GM12878 (cell line): ENCODE data around the gene KLK2. TPM values are rescaled to one million over a fixed set of nuclear protein-coding genes. Genes with fewer than 3 reads are reported as not detected.

Experiments used
- ATAC-seq: fragments of 200-7000 bp; cut with Tn5 transposase; 3 replicates; pipeline ENCODE4 v1.9.1; 2020; ENCODE audit warnings: mild to moderate bottlenecking, moderate library complexity
- BruUV-seq: library from RNA; stranded (reverse); fragments of 400-500 nt; replicated peaks from 2 replicates; lab custom pipeline; 2021; lab: Mats Ljungman, UMichigan
- CTCF ChIA-PET: fragments of 300-600 bp; sonication (Branson Sonifier 250); formaldehyde crosslinking; extraction: SDS; loops from one replicate; lab custom pipeline; 2021; ENCODE audit warnings: inconsistent platforms; lab: Yijun Ruan, JAX
- POLR2A ChIA-PET: fragments of 350-600 bp; formaldehyde crosslinking; extraction: SDS; loops from one replicate; lab custom pipeline; 2021; ENCODE audit warnings: inconsistent platforms; lab: Charles Lee
- RAD21 ChIA-PET: fragments of 300-600 bp; sonication (Branson Sonifier 250); formaldehyde crosslinking; loops from one replicate; lab custom pipeline; 2023; ENCODE audit warnings: antibody characterized with exemption; ENCODE audit not compliant: unreplicated experiment; lab: Charles Lee
- SMC1A ChIA-PET: fragments of 300-600 bp; sonication (Branson Sonifier 250); formaldehyde crosslinking; loops from one replicate; lab custom pipeline; 2023; ENCODE audit not compliant: unreplicated experiment, uncharacterized antibody; lab: Charles Lee
- DNase-seq: peaks from one replicate; pipeline ENCODE4 v3.0.0-alpha.2; 2011; ENCODE audit warnings: low read depth, low spot score
- FAIRE-seq: peaks from 3 replicates; lab custom pipeline; 2011; peaks lifted over from hg19 to GRCh38; lab: Jason Lieb, UNC
- H2AFZ ChIP-seq: 2 replicates; pipeline ENCODE4 v1.6.0; 2011; ENCODE audit warnings: low read depth, low read length, control low read depth; ENCODE audit not compliant: control insufficient read depth
- H3K27ac ChIP-seq: 2 replicates; pipeline ENCODE4 v1.5.1; 2011; ENCODE audit warnings: control low read depth; ENCODE audit not compliant: control insufficient read depth, insufficient read depth
- H3K27me3 ChIP-seq, 2 experiments: replicated peaks in 1 of 2; 2 replicates each; pipeline versions ENCODE4 v1.6.0 to v1.6.1; 2011; ENCODE audit warnings: low read length in 1 of 2; ENCODE audit not compliant: control insufficient read depth in 2 of 2, insufficient read depth in 2 of 2
- H3K36me3 ChIP-seq, 2 experiments: 2 replicates each; pipeline ENCODE4 v1.5.1; 2011; ENCODE audit warnings: low read length in 1 of 2; ENCODE audit not compliant: control insufficient read depth in 2 of 2, insufficient read depth in 2 of 2
- H3K4me1 ChIP-seq: 2 replicates; pipeline ENCODE4 v1.6.1; 2011; ENCODE audit warnings: mild to moderate bottlenecking, low read length, moderate library complexity, mixed read lengths; ENCODE audit not compliant: control insufficient read depth, insufficient read depth
- H3K4me2 ChIP-seq: 2 replicates; pipeline ENCODE4 v1.6.0; 2011; ENCODE audit warnings: control low read depth; ENCODE audit not compliant: control insufficient read depth, insufficient read depth
- H3K4me3 ChIP-seq: fragments of 200-600 bp; sonication (generic); 2 replicates; pipeline ENCODE4 v1.5.1; 2016
- H3K79me2 ChIP-seq: 2 replicates; pipeline ENCODE4 v1.6.0; 2011; ENCODE audit warnings: low read length; ENCODE audit not compliant: control insufficient read depth, insufficient read depth
- H3K9ac ChIP-seq: 2 replicates; pipeline ENCODE4 v1.8.0; 2011; ENCODE audit warnings: low read length, control low read depth, mixed read lengths; ENCODE audit not compliant: control insufficient read depth, insufficient read depth
- H3K9me3 ChIP-seq: replicated peaks from 3 replicates; pipeline ENCODE4 v1.5.1; 2011; ENCODE audit warnings: mild to moderate bottlenecking, low read length; ENCODE audit not compliant: control insufficient read depth, insufficient read depth
- H4K20me1 ChIP-seq: 2 replicates; pipeline ENCODE4 v1.6.0; 2011; ENCODE audit not compliant: control insufficient read depth, insufficient read depth
- ATF7 ChIP-seq: fragments of 450-650 bp; IDR thresholded peaks from 2 replicates; pipeline ENCODE4 v1.6.1; 2016; ENCODE audit warnings: low read depth, mild to moderate bottlenecking
- BHLHE40 ChIP-seq, 2 experiments: fragments of 450-650 bp in 1 of 2; IDR thresholded peaks; 2 replicates each; pipeline ENCODE4 v1.6.1; 2011 to 2017; ENCODE audit warnings: low read depth in 2 of 2, borderline replicate concordance in 1 of 2, improper control_type of control experiment in 1 of 2, low read length in 1 of 2, mild to moderate bottlenecking in 1 of 2
- HDGF ChIP-seq: fragments of 450-650 bp; IDR thresholded peaks from 2 replicates; pipeline ENCODE4 v1.6.1; 2016; ENCODE audit warnings: antibody characterized with exemption
- IKZF2 ChIP-seq, 2 experiments: fragments of 450-650 bp; IDR thresholded peaks; 2 replicates each; pipeline ENCODE4 v1.6.1; 2017; ENCODE audit warnings: mild to moderate bottlenecking in 2 of 2, moderate library complexity in 2 of 2
- JUND ChIP-seq: IDR thresholded peaks from 2 replicates; pipeline ENCODE4 v1.6.1; 2012; ENCODE audit warnings: low read depth, mild to moderate bottlenecking, low read length, improper control_type of control experiment, moderate library complexity
- MTA2 ChIP-seq: fragments of 450-650 bp; IDR thresholded peaks from 2 replicates; pipeline ENCODE4 v1.6.1; 2016; ENCODE audit warnings: low read depth, mild to moderate bottlenecking, moderate library complexity
- NBN ChIP-seq: fragments of 450-650 bp; IDR thresholded peaks from 2 replicates; pipeline ENCODE4 v1.6.1; 2016
- PAX8 ChIP-seq: fragments of 450-650 bp; IDR thresholded peaks from 2 replicates; pipeline ENCODE4 v1.6.1; 2017; ENCODE audit warnings: mild to moderate bottlenecking, moderate library complexity
- POU2F2 ChIP-seq: IDR thresholded peaks from 3 replicates; pipeline ENCODE4 v1.6.1; 2011; ENCODE audit warnings: low read depth, mild to moderate bottlenecking, low read length, borderline replicate concordance
- RAD51 ChIP-seq: fragments of 450-650 bp; IDR thresholded peaks from 2 replicates; pipeline ENCODE4 v1.6.1; 2016; ENCODE audit warnings: moderate library complexity, mild to moderate bottlenecking, inconsistent platforms
- SMAD1 ChIP-seq: fragments of 450-650 bp; IDR thresholded peaks from 2 replicates; pipeline ENCODE4 v1.6.1; 2018; ENCODE audit warnings: mild to moderate bottlenecking, low read depth; ENCODE audit not compliant: partially characterized antibody
- SPI1 ChIP-seq: IDR thresholded peaks from 2 replicates; pipeline ENCODE4 v1.6.1; 2011; ENCODE audit warnings: low read depth, mild to moderate bottlenecking, low read length, moderate library complexity, borderline replicate concordance; ENCODE audit not compliant: insufficient read depth
- YBX1 ChIP-seq: fragments of 450-650 bp; IDR thresholded peaks from 2 replicates; pipeline ENCODE4 v1.6.1; 2016; ENCODE audit warnings: antibody characterized with exemption
- WGBS: methylation state at CpG from one replicate; pipeline ENCODE4 v1.1.6; 2016; ENCODE audit warnings: low lambda C conversion rate; ENCODE audit not compliant: insufficient replicate concordance, insufficient coverage; ENCODE audit errors: missing lambda C conversion rate; 5-methylcytosine and 5-hydroxymethylcytosine counted together
- in situ Hi-C: fragments of 300-500 bp; cut with MboI; formaldehyde crosslinking; loops from 9 replicates; pipeline ENCODE4 v1.14.3; 2018; ENCODE audit warnings: mixed read lengths
- intact Hi-C: fragments of 100-400 bp; cut with micrococcal nuclease; formaldehyde crosslinking; loops from one replicate; pipeline ENCODE4 v1.14.2; 2022; ENCODE audit not compliant: unreplicated experiment
- polyA plus RNA-seq, 11 experiments: library from polyadenylated mRNA; depleted of rRNA in 4 of 11; unstranded in 6 of 11; stranded (reverse) in 5 of 11; fragments of >200 nt; fragmentation: Nextera tagmentation in 4 of 11; fragmentation: Illumina TruSeq in 1 of 11; extraction: Ambion mirVana in 4 of 11; extraction: Trizol in 1 of 11; gene quantifications; 1 replicate in 1 of 11; 2 replicates in 10 of 11; pipeline versions ENCODE4 v1.2.1 to v1.2.3, GENCODE V29; 2011 to 2016; ENCODE audit warnings: inconsistent platforms in 2 of 11, missing spikeins in 2 of 11, low read depth in 1 of 11
- total RNA-seq, 4 experiments: library from RNA; depleted of rRNA in 3 of 4; stranded (reverse); fragments of >200 nt in 3 of 4; fragmentation: Illumina TruSeq in 1 of 4; extraction: Trizol in 1 of 4; gene quantifications; 2 replicates each; pipeline versions ENCODE4 v1.2.1 to v1.2.3, GENCODE V29; 2013 to 2021
- TF ChIP-seq, protein P1 (sequence below): IDR thresholded peaks from 2 replicates; pipeline ENCODE4 v1.6.1; 2012; ENCODE audit warnings: low read depth, low read length, improper control_type of control experiment
- TF ChIP-seq, protein P2 (sequence below): fragments of 450-650 bp; IDR thresholded peaks from 2 replicates; pipeline ENCODE4 v1.6.1; 2017; ENCODE audit warnings: low read depth, mild to moderate bottlenecking, moderate library complexity
- TF ChIP-seq, protein P3 (sequence below): fragments of 450-650 bp; IDR thresholded peaks from 2 replicates; pipeline ENCODE4 v1.6.1; 2016; ENCODE audit warnings: mild to moderate bottlenecking
- TF ChIP-seq, protein P4 (sequence below): fragments of 450-650 bp; IDR thresholded peaks from 2 replicates; pipeline ENCODE4 v1.6.1; 2016; ENCODE audit warnings: mild to moderate bottlenecking, moderate library complexity, borderline replicate concordance

The KLK2 gene
- total and polyA plus RNA-seq, 10 of the 15 experiments (the other 5 are each of a cell fraction or from before 2014, with no cell fraction given), result 0.19 to 3.1 (median 1.2) TPM

DNA sequence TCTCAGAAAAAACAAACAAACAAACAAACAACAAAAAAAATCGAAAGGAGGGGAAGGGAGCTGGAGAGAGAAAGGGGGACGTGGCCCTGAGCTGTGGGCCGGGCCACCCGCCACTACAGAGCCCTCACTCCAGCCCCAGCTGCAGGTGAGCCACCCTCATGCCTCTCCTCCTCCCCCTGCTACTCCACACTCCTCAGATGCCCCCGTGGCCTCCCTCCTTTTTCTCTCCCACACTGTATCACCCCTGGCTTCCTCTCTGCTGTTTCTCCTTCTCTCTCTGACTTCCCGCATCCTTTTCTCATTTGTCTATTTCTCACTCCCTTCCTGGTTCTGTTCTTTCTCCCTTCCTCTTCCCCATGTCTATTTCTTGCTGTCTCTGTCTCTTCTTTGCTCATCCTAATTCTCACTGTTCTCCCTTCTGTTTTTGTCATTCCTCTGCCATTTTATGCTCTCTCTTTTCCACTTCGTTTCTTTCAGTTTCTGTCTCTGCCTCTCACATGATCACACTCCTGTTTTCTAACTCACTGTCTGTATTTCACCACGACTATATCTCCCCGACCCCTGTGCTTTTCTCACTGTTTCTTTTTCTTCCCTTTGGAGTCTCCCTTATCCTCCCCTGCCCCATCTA, 2.7 kb downstream of the KLK2 start:
- POLR2A ChIA-PET, result no interaction called here
- H3K36me3 ChIP-seq, result no peaks in the 10 kb centered on the region

More for the DNA sequence above, 2.7 kb downstream of the KLK2 start:
- WGBS, result 9% methylated on average over 5 of the region's 9 CpGs
- FAIRE-seq (no peak), ATAC-seq (peak; percentile 68), DNase-seq (no peak)
- H4K20me1 ChIP-seq, result no peaks in the 10 kb centered on the region
- ChIA-PET SMC1A (interaction anchor here (1.0 kb wide), 1 partner anchor 20 kb away, joined by 4 read pairs; no protein-coding TSS in a partner anchor), CTCF (interaction anchor here (1.0 to 1.5 kb wide), 3 partner anchors 21 to 82 kb away, joined by 3 to 4 read pairs (median 3); no protein-coding TSS in a partner anchor), RAD21 (interaction anchor here (1.2 kb wide), 1 partner anchor 46 kb away, joined by 3 read pairs; no protein-coding TSS in a partner anchor)
- H3K9ac ChIP-seq, result no peak overlapping the region
- H3K27ac ChIP-seq, result peak overlapping the region; percentile 15; the same call in 1 of the 2 replicates
- peak overlapping the region; percentile 94 for H2AFZ ChIP-seq
- H3K4me3 ChIP-seq, result no peak overlapping the region
- H3K4me2 ChIP-seq, result peak overlapping the region; percentile 80
- no peaks in the 10 kb centered on the region for H3K27me3 ChIP-seq
- H3K4me1 ChIP-seq, result peaks cover 25% of the 10 kb centered on the region
- in situ Hi-C loops (no loop called here), intact Hi-C loops (no loop called here)
- no TSS peak for BruUV-seq
- TF ChIP-seq NBN (peak; percentile 93), ATF7 (0 out of 2 replicates have a peak, but pooled peaks have one; percentile 24), RAD51 (peak; percentile 75), YBX1 (peak; percentile 56; the same call in 1 of the 2 replicates), JUND (no peak), POU2F2 (no peak), MTA2 (peak; percentile 26; the same call in 1 of the 2 replicates), IKZF2 (IDR thresholded peaks at IDR 0.05) (peak; percentile 59 to 68; a peak in 3 of 4 replicates), SPI1 (0 out of 2 replicates have a peak, but pooled peaks have one; percentile 14), PAX8 (peak; percentile 69; the same call in 1 of the 2 replicates), SMAD1 (peak; percentile 69), BHLHE40 (IDR thresholded peaks at IDR 0.05; ENCODE audit: borderline replicate concordance in 1 of 2, low read depth in 2 of 2, low read length in 1 of 2) (peak in 1 of 2 experiments; percentile 12; a peak in 1 of 4 replicates), HDGF (peak; percentile 96)
- TF ChIP-seq, protein P1, sequence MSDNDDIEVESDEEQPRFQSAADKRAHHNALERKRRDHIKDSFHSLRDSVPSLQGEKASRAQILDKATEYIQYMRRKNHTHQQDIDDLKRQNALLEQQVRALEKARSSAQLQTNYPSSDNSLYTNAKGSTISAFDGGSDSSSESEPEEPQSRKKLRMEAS, result no peak
- TF ChIP-seq, protein P2, sequence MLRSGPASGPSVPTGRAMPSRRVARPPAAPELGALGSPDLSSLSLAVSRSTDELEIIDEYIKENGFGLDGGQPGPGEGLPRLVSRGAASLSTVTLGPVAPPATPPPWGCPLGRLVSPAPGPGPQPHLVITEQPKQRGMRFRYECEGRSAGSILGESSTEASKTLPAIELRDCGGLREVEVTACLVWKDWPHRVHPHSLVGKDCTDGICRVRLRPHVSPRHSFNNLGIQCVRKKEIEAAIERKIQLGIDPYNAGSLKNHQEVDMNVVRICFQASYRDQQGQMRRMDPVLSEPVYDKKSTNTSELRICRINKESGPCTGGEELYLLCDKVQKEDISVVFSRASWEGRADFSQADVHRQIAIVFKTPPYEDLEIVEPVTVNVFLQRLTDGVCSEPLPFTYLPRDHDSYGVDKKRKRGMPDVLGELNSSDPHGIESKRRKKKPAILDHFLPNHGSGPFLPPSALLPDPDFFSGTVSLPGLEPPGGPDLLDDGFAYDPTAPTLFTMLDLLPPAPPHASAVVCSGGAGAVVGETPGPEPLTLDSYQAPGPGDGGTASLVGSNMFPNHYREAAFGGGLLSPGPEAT, result peak; percentile 68
- TF ChIP-seq, protein P3, sequence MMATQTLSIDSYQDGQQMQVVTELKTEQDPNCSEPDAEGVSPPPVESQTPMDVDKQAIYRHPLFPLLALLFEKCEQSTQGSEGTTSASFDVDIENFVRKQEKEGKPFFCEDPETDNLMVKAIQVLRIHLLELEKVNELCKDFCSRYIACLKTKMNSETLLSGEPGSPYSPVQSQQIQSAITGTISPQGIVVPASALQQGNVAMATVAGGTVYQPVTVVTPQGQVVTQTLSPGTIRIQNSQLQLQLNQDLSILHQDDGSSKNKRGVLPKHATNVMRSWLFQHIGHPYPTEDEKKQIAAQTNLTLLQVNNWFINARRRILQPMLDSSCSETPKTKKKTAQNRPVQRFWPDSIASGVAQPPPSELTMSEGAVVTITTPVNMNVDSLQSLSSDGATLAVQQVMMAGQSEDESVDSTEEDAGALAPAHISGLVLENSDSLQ, result no peak
- TF ChIP-seq, protein P4, sequence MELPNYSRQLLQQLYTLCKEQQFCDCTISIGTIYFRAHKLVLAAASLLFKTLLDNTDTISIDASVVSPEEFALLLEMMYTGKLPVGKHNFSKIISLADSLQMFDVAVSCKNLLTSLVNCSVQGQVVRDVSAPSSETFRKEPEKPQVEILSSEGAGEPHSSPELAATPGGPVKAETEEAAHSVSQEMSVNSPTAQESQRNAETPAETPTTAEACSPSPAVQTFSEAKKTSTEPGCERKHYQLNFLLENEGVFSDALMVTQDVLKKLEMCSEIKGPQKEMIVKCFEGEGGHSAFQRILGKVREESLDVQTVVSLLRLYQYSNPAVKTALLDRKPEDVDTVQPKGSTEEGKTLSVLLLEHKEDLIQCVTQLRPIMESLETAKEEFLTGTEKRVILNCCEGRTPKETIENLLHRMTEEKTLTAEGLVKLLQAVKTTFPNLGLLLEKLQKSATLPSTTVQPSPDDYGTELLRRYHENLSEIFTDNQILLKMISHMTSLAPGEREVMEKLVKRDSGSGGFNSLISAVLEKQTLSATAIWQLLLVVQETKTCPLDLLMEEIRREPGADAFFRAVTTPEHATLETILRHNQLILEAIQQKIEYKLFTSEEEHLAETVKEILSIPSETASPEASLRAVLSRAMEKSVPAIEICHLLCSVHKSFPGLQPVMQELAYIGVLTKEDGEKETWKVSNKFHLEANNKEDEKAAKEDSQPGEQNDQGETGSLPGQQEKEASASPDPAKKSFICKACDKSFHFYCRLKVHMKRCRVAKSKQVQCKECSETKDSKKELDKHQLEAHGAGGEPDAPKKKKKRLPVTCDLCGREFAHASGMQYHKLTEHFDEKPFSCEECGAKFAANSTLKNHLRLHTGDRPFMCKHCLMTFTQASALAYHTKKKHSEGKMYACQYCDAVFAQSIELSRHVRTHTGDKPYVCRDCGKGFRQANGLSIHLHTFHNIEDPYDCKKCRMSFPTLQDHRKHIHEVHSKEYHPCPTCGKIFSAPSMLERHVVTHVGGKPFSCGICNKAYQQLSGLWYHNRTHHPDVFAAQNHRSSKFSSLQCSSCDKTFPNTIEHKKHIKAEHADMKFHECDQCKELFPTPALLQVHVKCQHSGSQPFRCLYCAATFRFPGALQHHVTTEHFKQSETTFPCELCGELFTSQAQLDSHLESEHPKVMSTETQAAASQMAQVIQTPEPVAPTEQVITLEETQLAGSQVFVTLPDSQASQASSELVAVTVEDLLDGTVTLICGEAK, result peak; percentile 24; the same call in 1 of the 2 replicates
- no peaks in the 10 kb centered on the region for H3K79me2 ChIP-seq
- H3K9me3 ChIP-seq, result no peaks in the 10 kb centered on the region
